Measurements from ENCODE around the gene HSD11B2. TPM values are rescaled to one million over a fixed set of nuclear protein-coding genes. Genes with fewer than 3 reads are reported as not detected.
A peak's percentile ranks its signal among the peaks of the same experiment; 100 is the strongest.

HSD11B2 gene
- total and polyA plus RNA-seq, 9 donors = 3.7 to 14.5 (median 7.7) TPM

GRCh38 chr16:67425580-67425979 lies 5.3 kb upstream of the HSD11B2 start:
- no peaks in the 10 kb centered on the region for H3K9me3 ChIP-seq (replicated peaks; ENCODE audit: control insufficient read depth, low read depth, low read length)
- peaks cover 38% of the 10 kb centered on the region for H3K27me3 ChIP-seq (ENCODE audit: control insufficient read depth, insufficient read depth, low read length)
- DNase-seq = peak; percentile 78
- H3K4me1 ChIP-seq (ENCODE audit: control insufficient read depth, insufficient read depth, low read length) = peaks cover 62% of the 10 kb centered on the region
- H3K27ac ChIP-seq (ENCODE audit: low read length) = peak overlapping the region; percentile 42
- whole genome bisulfite sequencing (ENCODE audit: insufficient coverage) = no CpG with 5 or more reads among the region's 4 CpGs
- H3K4me3 ChIP-seq (ENCODE audit: low read length) = no peak overlapping the region
- H3K36me3 ChIP-seq (ENCODE audit: control insufficient read depth, insufficient read depth, low read length) = no peaks in the 10 kb centered on the region

- 78% methylated on average over 5 of the region's 7 CpGs for WGBS (ENCODE audit: insufficient coverage)
- H3K27me3 ChIP-seq (ENCODE audit: control insufficient read depth, insufficient read depth, low read length) = peaks cover 39% of the 10 kb centered on the region
- DNase-seq = no peak
- H3K36me3 ChIP-seq (ENCODE audit: control insufficient read depth, insufficient read depth, low read length) = no peaks in the 10 kb centered on the region
- no peak overlapping the region for H3K4me3 ChIP-seq (ENCODE audit: low read length)
- H3K27ac ChIP-seq (ENCODE audit: low read length) = peak overlapping the region; percentile 7
- peaks cover 64% of the 10 kb centered on the region for H3K4me1 ChIP-seq (ENCODE audit: control insufficient read depth, insufficient read depth, low read length)
- no peaks in the 10 kb centered on the region for H3K9me3 ChIP-seq (replicated peaks; ENCODE audit: control insufficient read depth, low read depth, low read length)
Observed at GRCh38 chr16:67426022-67426421, 4.9 kb upstream of the HSD11B2 start.

- Histone ChIP-seq H3K36me3 (ENCODE audit: control insufficient read depth, insufficient read depth, low read length) (no peaks in the 10 kb centered on the region), H3K4me3 (ENCODE audit: low read length) (no peak overlapping the region), H3K27ac (ENCODE audit: low read length) (peak overlapping the region; percentile 62), H3K27me3 (ENCODE audit: control insufficient read depth, insufficient read depth, low read length) (peaks cover 45% of the 10 kb centered on the region), H3K9me3 (replicated peaks; ENCODE audit: control insufficient read depth, low read depth, low read length) (no peaks in the 10 kb centered on the region), H3K4me1 (ENCODE audit: control insufficient read depth, insufficient read depth, low read length) (peaks cover 70% of the 10 kb centered on the region)
- peak; percentile 80 for DNase-seq
- WGBS (ENCODE audit: insufficient coverage) = 44% methylated on average over 6 of the region's 7 CpGs
Observed at GRCh38 chr16:67426950-67427349, 4.0 kb upstream of the HSD11B2 start.

GRCh38 chr16:67428146-67428731 lies 2.7 kb upstream of the HSD11B2 start:
- Histone ChIP-seq H3K4me3 (ENCODE audit: low read length) (no peak overlapping the region), H3K27ac (ENCODE audit: low read length) (no peak overlapping the region)
- peak; percentile 73 for DNase-seq

GRCh38 chr16:67429053-67429798 lies 1.7 kb upstream of the HSD11B2 start:
- peaks cover 72% of the 10 kb centered on the region for H3K4me1 ChIP-seq (ENCODE audit: control insufficient read depth, insufficient read depth, low read length)
- H3K4me3 ChIP-seq (ENCODE audit: low read length) = no peak overlapping the region
- peaks cover 50% of the 10 kb centered on the region for H3K27me3 ChIP-seq (ENCODE audit: control insufficient read depth, insufficient read depth, low read length)
- no peak for DNase-seq
- H3K27ac ChIP-seq (ENCODE audit: low read length) = no peak overlapping the region
- no peaks in the 10 kb centered on the region for H3K36me3 ChIP-seq (ENCODE audit: control insufficient read depth, insufficient read depth, low read length)
- no peaks in the 10 kb centered on the region for H3K9me3 ChIP-seq (replicated peaks; ENCODE audit: control insufficient read depth, low read depth, low read length)
- WGBS (ENCODE audit: insufficient coverage) = 92% methylated on average over 3 of the region's 3 CpGs

More at GRCh38 chr16:67428146-67428731, 2.7 kb upstream of the HSD11B2 start:
- H3K9me3 ChIP-seq (replicated peaks; ENCODE audit: control insufficient read depth, low read depth, low read length) = no peaks in the 10 kb centered on the region
- 34% methylated on average over 8 of the region's 11 CpGs for WGBS (ENCODE audit: insufficient coverage)
- peaks cover 78% of the 10 kb centered on the region for H3K4me1 ChIP-seq (ENCODE audit: control insufficient read depth, insufficient read depth, low read length)
- no peaks in the 10 kb centered on the region for H3K36me3 ChIP-seq (ENCODE audit: control insufficient read depth, insufficient read depth, low read length)
- H3K27me3 ChIP-seq (ENCODE audit: control insufficient read depth, insufficient read depth, low read length) = peaks cover 48% of the 10 kb centered on the region

GRCh38 chr16:67429799-67430503 lies 970 bp upstream of the HSD11B2 start:
- DNase-seq = no peak
- H3K36me3 ChIP-seq (ENCODE audit: control insufficient read depth, insufficient read depth, low read length) = no peaks in the 10 kb centered on the region
- peaks cover 65% of the 10 kb centered on the region for H3K4me1 ChIP-seq (ENCODE audit: control insufficient read depth, insufficient read depth, low read length)
- H3K27ac ChIP-seq (ENCODE audit: low read length) = no peak overlapping the region
- peaks cover 46% of the 10 kb centered on the region for H3K27me3 ChIP-seq (ENCODE audit: control insufficient read depth, insufficient read depth, low read length)
- WGBS (ENCODE audit: insufficient coverage) = 24% methylated on average over 9 of the region's 13 CpGs
- no peaks in the 10 kb centered on the region for H3K9me3 ChIP-seq (replicated peaks; ENCODE audit: control insufficient read depth, low read depth, low read length)
- peak overlapping the region; percentile 24 for H3K4me3 ChIP-seq (ENCODE audit: low read length)

GRCh38 chr16:67430504-67430976 lies 381 bp upstream of the HSD11B2 start:
- no peak overlapping the region for H3K27ac ChIP-seq (ENCODE audit: low read length)
- H3K9me3 ChIP-seq (replicated peaks; ENCODE audit: control insufficient read depth, low read depth, low read length) = no peaks in the 10 kb centered on the region
- no peak for DNase-seq
- H3K4me3 ChIP-seq (ENCODE audit: low read length) = peak overlapping the region; percentile 24
- peaks cover 4% of the 10 kb centered on the region for H3K36me3 ChIP-seq (ENCODE audit: control insufficient read depth, insufficient read depth, low read length)
- peaks cover 43% of the 10 kb centered on the region for H3K27me3 ChIP-seq (ENCODE audit: control insufficient read depth, insufficient read depth, low read length)
- H3K4me1 ChIP-seq (ENCODE audit: control insufficient read depth, insufficient read depth, low read length) = peaks cover 65% of the 10 kb centered on the region
- WGBS (ENCODE audit: insufficient coverage) = 2% methylated on average over 50 of the region's 53 CpGs

- Histone ChIP-seq H3K27ac (ENCODE audit: low read length) (no peak overlapping the region), H3K4me3 (ENCODE audit: low read length) (peak overlapping the region; percentile 47), H3K4me1 (ENCODE audit: control insufficient read depth, insufficient read depth, low read length) (peaks cover 51% of the 10 kb centered on the region), H3K27me3 (ENCODE audit: control insufficient read depth, insufficient read depth, low read length) (peaks cover 39% of the 10 kb centered on the region), H3K9me3 (replicated peaks; ENCODE audit: control insufficient read depth, low read depth, low read length) (no peaks in the 10 kb centered on the region), H3K36me3 (ENCODE audit: control insufficient read depth, insufficient read depth, low read length) (peaks cover 17% of the 10 kb centered on the region)
- no peak for DNase-seq
- WGBS (ENCODE audit: insufficient coverage) = 16% methylated on average over 7 of the region's 13 CpGs
Observed at GRCh38 chr16:67431775-67432505, 1.0 kb downstream of the HSD11B2 start.

- no peak for DNase-seq
- 55% methylated on average over 5 of the region's 5 CpGs for WGBS (ENCODE audit: insufficient coverage)
- Histone ChIP-seq H3K9me3 (replicated peaks; ENCODE audit: control insufficient read depth, low read depth, low read length) (no peaks in the 10 kb centered on the region), H3K36me3 (ENCODE audit: control insufficient read depth, insufficient read depth, low read length) (peaks cover 22% of the 10 kb centered on the region), H3K4me1 (ENCODE audit: control insufficient read depth, insufficient read depth, low read length) (peaks cover 48% of the 10 kb centered on the region), H3K27me3 (ENCODE audit: control insufficient read depth, insufficient read depth, low read length) (peaks cover 39% of the 10 kb centered on the region), H3K27ac (ENCODE audit: low read length) (no peak overlapping the region), H3K4me3 (ENCODE audit: low read length) (no peak overlapping the region)
Observed at GRCh38 chr16:67432506-67432890, 1.6 kb downstream of the HSD11B2 start.

All from muscle of leg (tissue), 11 donors.